GM11168 (cell line): ENCODE measurements around the gene GANAB.
"Not testable (repeated sequence)": the region's sequence is repeated elsewhere in the genome, so short reads cannot be mapped to it uniquely, and the experiment has no call there.

Experiments used
- in situ Hi-C: fragments of 300-500 bp; cut with MboI; formaldehyde crosslinking; loops from one replicate; pipeline ENCODE4 v1.12.0; 2022; ENCODE audit warnings: low sequenced_read_pairs; ENCODE audit not compliant: unreplicated experiment

GANAB gene

GRCh38 chr11:62627713-62628112 lies 18.7 kb downstream of the GANAB start:
- in situ Hi-C loops: no loop called here

GRCh38 chr11:62622476-62623089 lies 23.8 kb downstream of the GANAB start:
- in situ Hi-C loops: no loop called here

- in situ Hi-C loops: no loop called here
Observed at GRCh38 chr11:62621567-62622470, 24.6 kb downstream of the GANAB start, which contains the start of gene B3GAT3. Gene B3GAT3 (minus strand): TSS chr11:62621986. CDS start chr11:62621947, 39 bp downstream.

- in situ Hi-C loops: no loop called here
Observed at GRCh38 chr11:62621027-62621566, 25.3 kb downstream of the GANAB start.

- in situ Hi-C loops: not testable (repeated sequence)
Observed at GRCh38 chr11:62616957-62617356, 29.5 kb downstream of the GANAB start.

- in situ Hi-C loops: no loop called here
Observed at GRCh38 chr11:62615521-62615920, 30.9 kb downstream of the GANAB start.

- in situ Hi-C loops: no loop called here
Observed at GRCh38 chr11:62614275-62614674, 32.1 kb downstream of the GANAB start.

GRCh38 chr11:62613291-62613778 lies 33.1 kb downstream of the GANAB start:
- in situ Hi-C loops: no loop called here

GRCh38 chr11:62612366-62613290 lies 33.8 kb downstream of the GANAB start, which contains the start of the genes EML3 and ROM1:
Gene EML3 (minus strand): TSS chr11:62612775. CDS start chr11:62612457, 318 bp downstream.
Gene ROM1 (plus strand): TSS chr11:62613257. CDS start chr11:62613282, 25 bp downstream.
- in situ Hi-C loops: no loop called here

- in situ Hi-C loops: no loop called here
Observed at GRCh38 chr11:62611705-62612365, 34.6 kb downstream of the GANAB start.

- in situ Hi-C loops: no loop called here
Observed at GRCh38 chr11:62610814-62611704, 35.4 kb downstream of the GANAB start.

GRCh38 chr11:62610403-62610802 lies 36.0 kb downstream of the GANAB start:
- in situ Hi-C loops: no loop called here

- in situ Hi-C loops: no loop called here
Observed at GRCh38 chr11:62608776-62609175, 37.6 kb downstream of the GANAB start.

- in situ Hi-C loops: no loop called here
Observed at GRCh38 chr11:62607714-62608113, 38.7 kb downstream of the GANAB start.

GRCh38 chr11:62605902-62606301 lies 40.5 kb downstream of the GANAB start:
- in situ Hi-C loops: no loop called here

GRCh38 chr11:62605467-62605866 lies 40.9 kb downstream of the GANAB start:
- in situ Hi-C loops: no loop called here

- in situ Hi-C loops: no loop called here
Observed at GRCh38 chr11:62604460-62605120, 41.8 kb downstream of the GANAB start.

- in situ Hi-C loops: no loop called here
Observed at GRCh38 chr11:62603776-62604299, 42.6 kb downstream of the GANAB start.
